Activated CD4-positive, CD25-positive, alpha-beta regulatory T cell treated with anti-CD3 and anti-CD28 coated beads, Interleukin-2, amount 50 U/mL, for 16 hours (primary cell): Measurements from ENCODE around the gene MCU.
A peak's percentile ranks its signal among the peaks of the same experiment; 100 is the strongest.
"Not testable (repeated sequence)": the region's sequence is repeated elsewhere in the genome, so short reads cannot be mapped to it uniquely, and the experiment has no call there.

Experiments
- DNase-seq: peaks from one replicate; pipeline ENCODE4 v3.0.0-alpha.2; 2020; ENCODE audit warnings: low read depth, low spot score

The MCU gene

DNA sequence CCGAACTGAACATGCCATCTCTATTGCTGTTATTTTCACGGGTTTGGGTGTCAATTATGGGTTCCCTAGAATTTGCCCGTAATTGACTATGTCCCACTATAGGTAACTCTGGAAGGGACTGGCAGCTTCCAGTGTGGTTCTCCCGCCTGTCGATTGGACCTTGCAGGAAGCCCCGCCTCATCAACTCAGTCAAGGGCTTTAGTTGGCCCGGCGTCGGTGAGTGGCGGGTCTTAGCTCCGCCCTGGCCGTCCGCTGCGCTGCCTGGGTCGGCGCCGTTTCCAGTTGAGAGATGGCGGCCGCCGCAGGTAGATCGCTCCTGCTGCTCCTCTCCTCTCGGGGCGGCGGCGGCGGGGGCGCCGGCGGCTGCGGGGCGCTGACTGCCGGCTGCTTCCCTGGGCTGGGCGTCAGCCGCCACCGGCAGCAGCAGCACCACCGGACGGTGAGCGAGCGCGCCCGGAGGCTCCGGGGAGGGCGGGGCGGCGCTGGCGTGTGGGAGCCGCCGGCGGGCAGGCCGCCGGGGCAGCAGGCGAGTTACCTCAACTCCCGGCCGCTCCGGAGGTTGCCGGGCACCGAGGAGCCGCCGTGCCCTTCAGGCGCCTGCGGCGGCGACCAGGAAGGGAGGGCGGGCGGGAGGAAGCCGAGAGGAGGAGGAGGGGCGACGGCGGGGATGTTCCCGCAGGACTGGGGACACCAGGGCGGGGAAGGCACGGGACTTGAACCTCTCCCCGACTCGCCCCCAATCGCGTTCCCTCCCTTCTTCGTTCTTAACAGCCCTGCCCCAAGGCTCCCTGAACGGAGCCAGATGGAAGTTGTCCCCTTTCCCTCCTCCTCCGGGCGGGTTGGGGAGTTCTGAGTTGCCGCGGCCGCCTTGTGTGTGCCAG is at the start of gene MCU:
Gene MCU, plus strand, starts transcription at position 281 of the 881 bp plus-strand sequence. Its CDS starts 9 bp downstream, at position 290.
- DNase-seq, result peak; percentile 84

DNA sequence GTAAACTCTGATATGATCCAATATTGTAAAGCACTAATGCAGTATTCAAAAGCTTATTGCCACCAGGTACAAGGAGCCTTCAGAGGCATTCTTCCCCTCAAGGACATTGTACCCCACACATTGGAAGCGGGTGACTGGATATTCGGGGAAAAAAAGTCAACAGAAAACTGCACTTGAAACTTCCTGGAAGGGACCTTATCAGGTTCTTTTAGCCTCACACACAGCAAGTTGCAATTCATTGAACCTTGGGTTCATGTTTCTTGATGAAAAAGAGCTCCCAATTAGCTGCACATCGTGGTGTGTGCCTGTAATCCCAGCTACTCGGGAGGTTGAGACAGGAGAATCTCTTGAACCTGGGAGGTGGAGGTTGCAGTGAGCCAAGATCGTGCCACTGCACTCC is 49.6 kb upstream of the MCU start:
- DNase-seq, result no peak

GRCh38 chr10:72645263-72645858 is 46.6 kb upstream of the MCU start:
- DNase-seq, result no peak

DNA sequence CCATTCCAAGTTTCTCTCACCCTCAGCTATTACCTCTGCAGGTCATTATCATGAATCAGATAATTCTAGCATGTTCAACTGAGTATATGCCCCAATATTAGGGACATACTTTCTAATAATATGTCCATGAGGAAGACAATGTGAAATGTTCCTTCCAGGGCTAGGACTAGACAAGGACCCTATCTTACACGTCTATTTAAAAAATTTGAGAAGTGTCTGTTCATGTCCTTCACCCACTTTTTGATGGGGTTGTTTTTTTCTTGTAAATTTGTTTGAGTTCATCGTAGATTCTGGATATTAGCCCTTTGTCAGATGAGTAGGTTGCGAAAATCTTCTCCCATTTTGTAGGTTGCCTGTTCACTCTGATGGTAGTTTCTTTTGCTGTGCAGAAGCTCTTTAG is 45.0 kb upstream of the MCU start:
- DNase-seq, result not testable (repeated sequence)

DNA sequence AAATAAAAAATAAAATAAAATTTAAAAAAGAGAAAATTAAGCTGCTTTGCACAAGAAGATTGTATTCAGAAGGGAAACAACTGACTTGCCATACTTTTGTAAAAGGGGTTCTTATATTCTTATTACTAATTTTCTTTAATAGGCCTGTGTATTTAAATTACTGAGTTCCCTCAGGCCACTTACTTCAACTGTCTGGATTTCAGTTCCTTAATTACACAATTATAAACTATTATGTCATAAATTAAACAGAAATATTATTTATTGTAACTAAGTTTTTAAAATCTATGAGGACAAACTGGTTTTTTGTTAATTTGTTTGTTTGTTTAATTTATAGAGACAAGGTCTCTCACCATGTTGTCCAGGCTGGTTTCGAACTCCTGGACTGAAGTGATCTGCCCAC is 43.6 kb upstream of the MCU start:
- no peak for DNase-seq

DNA sequence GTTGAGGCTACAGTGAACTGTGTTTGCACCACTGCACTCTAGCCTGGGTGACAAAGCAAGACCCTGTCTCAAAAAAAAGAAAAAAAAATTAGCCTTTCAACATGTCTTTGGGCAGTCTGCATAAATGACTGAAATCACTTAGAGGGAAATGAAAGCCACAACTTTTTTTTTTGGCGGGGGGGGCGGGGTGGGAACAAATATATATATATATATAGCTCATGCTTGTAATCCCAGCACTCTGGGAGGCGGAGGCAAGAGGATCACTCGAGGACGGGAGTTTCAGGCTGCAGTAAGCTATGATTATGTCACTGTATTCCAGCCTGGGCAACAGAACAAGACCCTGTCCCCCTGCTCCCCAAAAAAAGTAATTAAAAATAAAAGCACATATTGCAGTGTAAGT is 42.7 kb upstream of the MCU start:
- no peak for DNase-seq

DNA sequence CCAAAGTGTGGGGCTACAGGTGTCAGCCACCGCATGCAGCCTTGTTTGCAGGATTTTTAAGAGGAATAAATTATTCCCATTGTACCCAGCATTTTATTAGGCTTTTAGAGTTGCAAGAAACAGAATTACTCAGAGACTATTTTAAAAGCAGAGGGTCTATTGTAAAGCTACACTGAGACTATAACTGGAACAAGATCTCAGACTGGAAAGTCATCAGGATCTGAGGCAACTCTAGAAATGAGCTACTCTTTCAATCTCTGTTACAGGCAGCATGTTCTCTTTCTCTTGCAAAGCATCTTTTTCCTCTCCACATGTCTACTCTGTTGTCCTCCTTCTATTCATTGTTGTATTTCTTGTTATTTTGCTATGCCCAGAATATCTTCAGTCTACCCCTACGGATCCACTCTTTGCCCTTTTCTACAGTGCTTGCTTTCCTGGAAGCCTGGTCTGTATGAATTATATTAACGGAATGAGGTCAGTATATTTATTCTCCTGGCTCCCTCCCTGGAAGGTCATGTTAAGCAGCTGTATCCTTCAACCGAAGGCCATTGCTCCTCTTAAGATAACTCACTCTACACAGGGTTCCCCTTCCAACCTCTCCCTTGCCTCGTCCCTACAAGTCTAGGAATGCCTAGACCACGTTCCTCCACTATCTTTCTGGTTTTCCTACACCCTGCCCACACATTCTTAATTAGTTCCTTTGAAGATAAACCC is 38.4 kb upstream of the MCU start:
- no peak for DNase-seq

DNA sequence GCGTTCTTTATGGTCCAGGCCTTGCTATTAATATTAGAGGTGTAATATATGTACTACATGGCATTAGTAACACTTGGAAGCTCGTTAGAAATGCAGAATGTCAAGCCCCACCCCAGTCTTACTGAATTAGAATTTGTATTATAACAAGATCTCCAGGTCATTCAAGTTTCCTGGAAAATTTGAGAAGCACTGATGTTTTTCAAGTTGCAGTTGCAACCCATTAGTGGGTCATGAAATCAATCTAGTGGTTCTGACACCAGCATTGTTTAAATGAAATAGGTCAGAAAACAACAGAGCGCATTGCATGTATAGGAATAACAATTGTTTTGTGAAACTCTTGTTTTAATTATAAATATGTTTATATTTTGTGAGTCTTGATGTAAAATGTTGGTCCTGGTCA is 37.2 kb upstream of the MCU start:
- DNase-seq, result no peak

GRCh38 chr10:72658696-72659400 is 33.1 kb upstream of the MCU start:
- DNase-seq, result no peak

DNA sequence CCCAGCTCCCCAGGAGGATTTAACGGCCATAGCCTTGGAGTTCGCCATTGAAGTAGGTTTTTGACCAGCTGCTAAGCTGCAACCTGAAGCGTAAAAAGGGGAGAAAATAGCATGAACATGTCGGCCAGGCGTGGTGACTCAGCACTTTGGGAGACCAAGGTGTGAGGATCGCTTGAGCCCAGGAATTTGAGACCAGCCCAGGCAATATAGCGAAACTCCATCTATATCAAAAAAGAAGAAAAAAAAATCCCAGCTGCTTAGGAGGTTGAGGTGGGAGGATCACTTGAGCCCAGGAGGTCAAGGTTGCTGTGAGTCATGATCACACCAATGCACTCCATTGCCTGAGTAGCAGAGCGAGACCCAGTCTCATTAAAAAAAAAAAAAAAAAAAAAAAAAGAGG is 32.2 kb upstream of the MCU start:
- DNase-seq, result no peak

GRCh38 chr10:72660220-72660619 is 31.7 kb upstream of the MCU start:
- DNase-seq, result no peak

GRCh38 chr10:72661431-72661830 is 30.5 kb upstream of the MCU start:
- no peak for DNase-seq

DNA sequence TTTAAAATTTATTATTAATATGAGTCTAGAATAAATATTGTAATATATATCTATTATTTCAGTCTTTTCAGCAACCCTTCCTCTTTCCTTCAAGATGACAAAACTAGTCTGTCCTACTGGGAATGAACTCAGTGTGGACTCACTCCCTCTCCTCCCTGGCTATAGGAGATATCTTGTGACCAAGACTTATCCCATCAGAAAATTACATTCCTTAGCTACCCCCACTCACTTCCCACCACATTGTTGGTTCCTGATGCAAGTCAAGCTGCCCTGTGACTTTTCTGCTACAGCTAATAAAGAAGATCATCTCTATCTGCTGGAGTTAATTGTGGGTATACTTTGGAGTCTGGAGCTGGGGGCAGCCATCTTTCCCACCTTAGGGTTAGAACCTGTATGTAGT is 28.0 kb upstream of the MCU start:
- DNase-seq, result no peak

- no peak for DNase-seq
Measured at GRCh38 chr10:72665925-72666324, 26.0 kb upstream of the MCU start.

DNA sequence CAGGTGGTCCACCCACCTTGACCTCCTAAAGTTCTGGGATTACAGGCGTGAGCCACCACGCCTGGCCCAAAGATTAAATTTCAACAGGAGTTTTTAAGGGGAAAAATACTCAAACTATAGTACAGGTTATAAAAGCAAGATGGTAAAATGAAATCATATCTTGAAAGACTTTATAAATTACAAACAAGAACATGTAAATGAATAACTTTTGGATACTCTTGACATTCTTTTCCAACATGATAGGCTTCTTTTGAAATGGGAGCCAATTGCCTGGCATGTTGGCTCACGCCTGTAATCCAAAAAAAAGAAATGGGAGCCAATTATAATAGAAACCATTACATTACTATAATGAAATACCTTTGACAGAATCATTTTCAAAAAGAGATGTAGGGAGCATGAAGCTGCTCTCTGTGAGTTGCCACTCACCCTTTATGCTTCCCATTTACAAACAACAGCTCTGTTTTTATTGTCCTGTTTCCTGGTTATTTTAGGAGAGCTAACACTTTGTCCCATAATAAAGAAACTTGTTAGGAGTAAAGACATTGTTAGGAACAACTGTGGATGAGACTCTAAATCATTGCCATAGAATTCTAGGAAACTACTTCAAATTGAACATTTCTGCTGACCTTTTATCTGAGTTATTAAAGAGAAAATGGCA is 24.6 kb upstream of the MCU start:
- no peak for DNase-seq

- DNase-seq, result no peak
Measured at GRCh38 chr10:72673280-72673679, 18.7 kb upstream of the MCU start.

GRCh38 chr10:72674174-72674573 is 17.8 kb upstream of the MCU start:
- not testable (repeated sequence) for DNase-seq

DNA sequence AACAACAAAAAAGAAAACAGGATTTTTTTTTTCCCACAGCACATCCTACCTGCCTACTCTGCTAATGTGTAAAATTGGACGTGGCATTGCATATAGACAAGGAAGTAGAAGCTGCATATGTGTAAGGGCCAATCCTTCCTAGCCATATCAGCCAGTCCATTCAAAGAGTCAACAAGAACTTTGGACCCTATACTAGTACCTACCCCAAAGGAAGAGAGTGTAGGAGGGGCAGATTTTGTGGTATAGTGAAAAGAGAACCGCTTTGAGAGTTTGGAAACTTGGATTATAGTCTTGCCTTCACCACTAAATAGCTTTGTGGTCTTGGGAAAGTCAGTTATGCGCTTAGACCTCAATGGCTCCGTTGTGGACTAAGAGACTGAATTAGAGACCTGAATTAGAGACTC is 12.1 kb upstream of the MCU start:
- no peak for DNase-seq

GRCh38 chr10:72682638-72683037 is 9.3 kb upstream of the MCU start:
- no peak for DNase-seq

DNA sequence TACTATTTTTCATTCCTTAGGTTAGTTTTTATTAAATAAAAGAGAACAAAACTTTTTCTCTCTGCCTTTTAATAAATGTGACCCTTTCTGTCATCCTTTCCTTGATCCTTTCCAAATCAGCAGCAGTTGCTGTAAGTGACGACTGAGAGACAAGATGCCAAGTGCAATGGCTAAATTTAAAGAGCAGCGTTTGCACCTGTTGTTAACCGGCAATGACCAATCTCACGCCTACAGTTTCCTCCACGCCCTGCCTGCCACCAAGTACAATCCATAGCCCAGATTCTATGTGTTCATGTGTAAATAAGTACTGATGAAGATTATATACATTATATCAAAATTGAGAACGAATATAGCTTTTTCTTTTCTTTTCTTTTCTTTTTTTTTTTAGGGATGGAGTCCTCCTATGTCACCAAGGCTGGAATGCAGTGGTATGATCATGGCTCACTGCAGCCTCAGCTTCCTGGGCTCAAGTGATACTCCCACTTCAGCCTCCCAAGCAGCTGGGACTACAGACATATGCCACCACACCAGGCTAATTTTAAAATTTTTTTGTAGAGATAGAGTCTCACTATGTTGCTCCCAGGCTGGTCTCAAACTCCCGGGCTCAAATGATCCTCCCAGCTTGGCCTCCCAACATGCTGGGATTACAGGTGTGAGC is 6.5 kb upstream of the MCU start:
- no peak for DNase-seq

DNA sequence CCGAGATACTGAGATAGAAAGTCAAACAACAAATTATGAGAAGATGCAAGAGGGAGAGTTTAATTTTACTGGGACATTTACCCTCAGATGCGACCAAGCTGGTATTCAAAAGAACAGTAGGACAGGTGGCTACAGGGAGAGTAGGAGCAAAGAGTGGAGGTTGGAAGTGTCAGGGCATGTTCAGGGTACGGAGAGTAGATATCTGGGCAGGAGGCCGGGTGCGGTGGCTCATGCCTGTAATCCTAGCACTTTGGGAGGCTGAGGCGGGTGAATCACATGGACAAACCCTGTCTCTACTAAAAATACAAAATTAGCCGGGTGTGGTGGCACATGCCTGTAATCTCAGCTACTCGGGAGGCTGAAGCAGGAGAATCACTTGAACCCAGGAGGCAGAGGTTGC is 5.5 kb upstream of the MCU start:
- DNase-seq, result not testable (repeated sequence)
